Measurements from ENCODE around the gene WDR82. TPM values are rescaled to one million over a fixed set of nuclear protein-coding genes. Genes with fewer than 3 reads are reported as not detected.

The WDR82 gene, protein sequence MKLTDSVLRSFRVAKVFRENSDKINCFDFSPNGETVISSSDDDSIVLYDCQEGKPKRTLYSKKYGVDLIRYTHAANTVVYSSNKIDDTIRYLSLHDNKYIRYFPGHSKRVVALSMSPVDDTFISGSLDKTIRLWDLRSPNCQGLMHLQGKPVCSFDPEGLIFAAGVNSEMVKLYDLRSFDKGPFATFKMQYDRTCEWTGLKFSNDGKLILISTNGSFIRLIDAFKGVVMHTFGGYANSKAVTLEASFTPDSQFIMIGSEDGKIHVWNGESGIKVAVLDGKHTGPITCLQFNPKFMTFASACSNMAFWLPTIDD
- total RNA-seq = 101 and 103 TPM in 2 replicates

GRCh38 chr3:52278510-52279069 is at the start of gene WDR82:
Gene WDR82 (minus strand): TSS chr3:52278649. CDS start chr3:52278361, 288 bp downstream.
- no peaks in the 10 kb centered on the region for H3K27me3 Mint-ChIP-seq (ENCODE audit: low read depth)
- peak; percentile 95 for DNase-seq (ENCODE audit: low spot score)
- peaks cover 57% of the 10 kb centered on the region for H3K4me1 Mint-ChIP-seq (ENCODE audit: low read depth)
- H3K4me3 Mint-ChIP-seq (ENCODE audit: low read depth) = peak within 1 kb of the TSS; percentile 98
- no peaks in the 10 kb centered on the region for H3K9me3 Mint-ChIP-seq
- intact Hi-C loops (cut with micrococcal nuclease) = loop anchor here (1.0 to 10.0 kb wide), 5 partner anchors 9 to 406 kb away; partner anchors contain the start of genes DUSP7, GLYCTK, GNL3 and PBRM1
- peaks cover 52% of the 10 kb centered on the region for H3K36me3 Mint-ChIP-seq (ENCODE audit: low read depth)
- H3K27ac Mint-ChIP-seq = peak within 1 kb of the TSS; percentile 99

DNA sequence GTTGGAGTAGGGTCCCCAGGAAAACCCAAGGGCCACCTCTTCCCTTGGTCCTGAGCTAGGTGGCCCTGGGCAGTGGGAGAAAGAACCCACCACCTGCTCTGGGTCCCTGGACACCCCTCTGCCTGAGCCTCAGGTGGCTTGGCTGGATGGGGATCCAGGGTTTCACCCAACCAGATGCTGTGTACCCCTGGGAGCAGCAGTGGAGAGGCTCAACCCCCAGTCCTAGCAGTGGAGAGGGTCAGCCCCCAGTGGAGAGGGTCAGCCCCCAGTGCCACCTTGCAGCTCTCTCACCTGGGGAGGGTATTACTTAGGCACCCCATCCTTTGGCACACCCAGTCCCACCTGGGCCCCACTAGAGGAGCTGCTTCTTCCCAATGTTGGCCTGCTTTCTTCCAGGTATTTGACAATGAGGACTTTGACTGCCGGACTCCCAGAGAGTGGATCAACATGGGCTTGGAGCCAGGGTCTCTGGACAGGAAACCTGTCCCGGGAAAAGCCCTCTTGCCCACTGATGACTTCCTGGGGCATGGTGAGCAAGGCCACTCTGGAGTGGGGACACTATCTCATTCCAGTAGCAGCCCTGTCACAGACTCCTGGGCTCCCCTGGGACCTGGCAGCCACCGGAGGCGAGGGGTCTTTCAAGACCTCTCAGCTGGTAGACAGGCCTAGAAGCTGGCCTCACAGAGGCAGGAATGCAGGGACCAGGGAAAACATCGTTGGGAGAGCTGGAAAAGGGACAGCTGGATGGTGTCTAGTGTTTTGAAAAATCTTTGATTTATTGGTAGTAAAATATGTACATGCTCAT is 49.2 kb upstream of the WDR82 start:
- Mint-ChIP-seq H3K9me3 (no peaks in the 10 kb centered on the region), H3K27ac (no peak overlapping the region), H3K4me3 (ENCODE audit: low read depth) (no peak overlapping the region), H3K4me1 (ENCODE audit: low read depth) (no peaks in the 10 kb centered on the region), H3K27me3 (ENCODE audit: low read depth) (no peaks in the 10 kb centered on the region), H3K36me3 (ENCODE audit: low read depth) (no peaks in the 10 kb centered on the region)
- intact Hi-C loops (cut with micrococcal nuclease) = no loop called here
- DNase-seq (ENCODE audit: low spot score) = no peak

GRCh38 chr3:52326976-52327375 is 48.5 kb upstream of the WDR82 start:
- Mint-ChIP-seq H3K27me3 (ENCODE audit: low read depth) (no peaks in the 10 kb centered on the region), H3K36me3 (ENCODE audit: low read depth) (no peaks in the 10 kb centered on the region), H3K9me3 (no peaks in the 10 kb centered on the region), H3K27ac (no peak overlapping the region), H3K4me1 (ENCODE audit: low read depth) (no peaks in the 10 kb centered on the region), H3K4me3 (ENCODE audit: low read depth) (no peak overlapping the region)
- intact Hi-C loops (cut with micrococcal nuclease) = no loop called here
- no peak for DNase-seq (ENCODE audit: low spot score)

GRCh38 chr3:52325686-52326085 is 47.2 kb upstream of the WDR82 start:
- no peaks in the 10 kb centered on the region for H3K4me1 Mint-ChIP-seq (ENCODE audit: low read depth)
- H3K27ac Mint-ChIP-seq = no peak overlapping the region

GRCh38 chr3:52324676-52325075 is 46.2 kb upstream of the WDR82 start:
- Mint-ChIP-seq H3K9me3 (no peaks in the 10 kb centered on the region), H3K27ac (no peak overlapping the region), H3K36me3 (ENCODE audit: low read depth) (no peaks in the 10 kb centered on the region), H3K4me1 (ENCODE audit: low read depth) (no peaks in the 10 kb centered on the region), H3K27me3 (ENCODE audit: low read depth) (no peaks in the 10 kb centered on the region), H3K4me3 (ENCODE audit: low read depth) (no peak overlapping the region)
- intact Hi-C loops (cut with micrococcal nuclease) = no loop called here
- DNase-seq (ENCODE audit: low spot score) = no peak

More at GRCh38 chr3:52325686-52326085, 47.2 kb upstream of the WDR82 start:
- Mint-ChIP-seq H3K9me3 (no peaks in the 10 kb centered on the region), H3K27me3 (ENCODE audit: low read depth) (no peaks in the 10 kb centered on the region), H3K36me3 (ENCODE audit: low read depth) (no peaks in the 10 kb centered on the region), H3K4me3 (ENCODE audit: low read depth) (no peak overlapping the region)
- intact Hi-C loops (cut with micrococcal nuclease) = no loop called here
- no peak for DNase-seq (ENCODE audit: low spot score)

GRCh38 chr3:52323526-52324295 is 45.3 kb upstream of the WDR82 start:
- intact Hi-C loops (cut with micrococcal nuclease) = no loop called here
- Mint-ChIP-seq H3K4me1 (ENCODE audit: low read depth) (no peaks in the 10 kb centered on the region), H3K27ac (no peak overlapping the region)

DNA sequence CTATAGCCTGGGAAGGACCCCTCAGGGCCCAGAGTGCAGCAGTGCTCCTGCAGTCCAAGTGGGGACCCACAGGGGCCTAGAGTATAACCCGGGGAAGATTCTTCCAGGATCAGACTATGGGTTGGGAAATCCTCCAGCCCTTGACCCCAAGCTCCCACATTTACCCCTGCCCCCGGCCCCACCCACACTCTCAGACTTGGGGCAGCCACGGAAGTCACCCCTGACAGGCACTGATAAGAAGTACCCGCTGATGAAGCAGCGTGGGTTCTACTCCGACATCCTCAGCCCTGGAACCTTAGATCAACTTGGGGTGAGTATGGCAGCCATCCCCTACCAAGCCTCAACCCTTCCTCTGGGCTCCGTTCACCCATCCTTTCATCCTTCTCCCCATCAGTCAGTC is 44.0 kb upstream of the WDR82 start:
- peaks cover 3% of the 10 kb centered on the region for H3K4me1 Mint-ChIP-seq (ENCODE audit: low read depth)
- H3K4me3 Mint-ChIP-seq (ENCODE audit: low read depth) = no peak overlapping the region
- no peak for DNase-seq (ENCODE audit: low spot score)
- no peaks in the 10 kb centered on the region for H3K36me3 Mint-ChIP-seq (ENCODE audit: low read depth)
- H3K27me3 Mint-ChIP-seq (ENCODE audit: low read depth) = no peaks in the 10 kb centered on the region
- no peaks in the 10 kb centered on the region for H3K9me3 Mint-ChIP-seq
- no peak overlapping the region for H3K27ac Mint-ChIP-seq
- intact Hi-C loops (cut with micrococcal nuclease) = no loop called here

More at GRCh38 chr3:52323526-52324295, 45.3 kb upstream of the WDR82 start:
- Mint-ChIP-seq H3K4me3 (ENCODE audit: low read depth) (no peak overlapping the region), H3K27me3 (ENCODE audit: low read depth) (no peaks in the 10 kb centered on the region), H3K36me3 (ENCODE audit: low read depth) (no peaks in the 10 kb centered on the region), H3K9me3 (no peaks in the 10 kb centered on the region)
- DNase-seq (ENCODE audit: low spot score) = no peak

DNA sequence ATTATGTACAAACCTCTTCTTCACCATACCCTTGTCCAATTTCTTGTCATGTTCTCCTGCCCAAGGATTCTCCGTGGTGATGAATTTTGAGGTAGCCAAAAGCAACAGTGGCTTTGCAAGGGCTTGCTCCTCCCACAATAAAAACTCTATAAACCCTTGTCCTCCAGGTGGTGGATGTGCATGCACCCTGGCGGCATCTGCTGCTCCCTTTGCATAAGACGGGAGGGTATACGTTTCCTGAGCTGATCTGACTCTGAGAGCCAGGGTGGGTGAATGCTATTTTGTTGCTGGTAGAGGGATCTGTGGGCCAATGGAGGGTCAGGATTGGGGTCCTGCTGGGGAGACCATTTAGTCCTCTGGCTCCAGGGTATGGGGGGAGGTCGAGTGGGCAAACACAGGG is 43.0 kb upstream of the WDR82 start:
- no peaks in the 10 kb centered on the region for H3K27me3 Mint-ChIP-seq (ENCODE audit: low read depth)
- H3K27ac Mint-ChIP-seq = no peak overlapping the region
- intact Hi-C loops (cut with micrococcal nuclease) = no loop called here
- H3K4me1 Mint-ChIP-seq (ENCODE audit: low read depth) = peaks cover 6% of the 10 kb centered on the region
- no peak overlapping the region for H3K4me3 Mint-ChIP-seq (ENCODE audit: low read depth)
- no peak for DNase-seq (ENCODE audit: low spot score)
- H3K9me3 Mint-ChIP-seq = no peaks in the 10 kb centered on the region
- H3K36me3 Mint-ChIP-seq (ENCODE audit: low read depth) = no peaks in the 10 kb centered on the region

GRCh38 chr3:52319921-52320595 is 41.6 kb upstream of the WDR82 start:
- no peaks in the 10 kb centered on the region for H3K27me3 Mint-ChIP-seq (ENCODE audit: low read depth)
- H3K36me3 Mint-ChIP-seq (ENCODE audit: low read depth) = no peaks in the 10 kb centered on the region
- H3K9me3 Mint-ChIP-seq = no peaks in the 10 kb centered on the region
- H3K27ac Mint-ChIP-seq = no peak overlapping the region
- intact Hi-C loops (cut with micrococcal nuclease) = no loop called here
- DNase-seq (ENCODE audit: low spot score) = no peak
- H3K4me1 Mint-ChIP-seq (ENCODE audit: low read depth) = peaks cover 6% of the 10 kb centered on the region
- no peak overlapping the region for H3K4me3 Mint-ChIP-seq (ENCODE audit: low read depth)

GRCh38 chr3:52318186-52318816 is 39.9 kb upstream of the WDR82 start:
- peaks cover 19% of the 10 kb centered on the region for H3K4me1 Mint-ChIP-seq (ENCODE audit: low read depth)
- H3K36me3 Mint-ChIP-seq (ENCODE audit: low read depth) = no peaks in the 10 kb centered on the region
- no peak overlapping the region for H3K4me3 Mint-ChIP-seq (ENCODE audit: low read depth)
- DNase-seq (ENCODE audit: low spot score) = no peak
- H3K27ac Mint-ChIP-seq = no peak overlapping the region
- intact Hi-C loops (cut with micrococcal nuclease) = no loop called here
- no peaks in the 10 kb centered on the region for H3K9me3 Mint-ChIP-seq
- no peaks in the 10 kb centered on the region for H3K27me3 Mint-ChIP-seq (ENCODE audit: low read depth)

DNA sequence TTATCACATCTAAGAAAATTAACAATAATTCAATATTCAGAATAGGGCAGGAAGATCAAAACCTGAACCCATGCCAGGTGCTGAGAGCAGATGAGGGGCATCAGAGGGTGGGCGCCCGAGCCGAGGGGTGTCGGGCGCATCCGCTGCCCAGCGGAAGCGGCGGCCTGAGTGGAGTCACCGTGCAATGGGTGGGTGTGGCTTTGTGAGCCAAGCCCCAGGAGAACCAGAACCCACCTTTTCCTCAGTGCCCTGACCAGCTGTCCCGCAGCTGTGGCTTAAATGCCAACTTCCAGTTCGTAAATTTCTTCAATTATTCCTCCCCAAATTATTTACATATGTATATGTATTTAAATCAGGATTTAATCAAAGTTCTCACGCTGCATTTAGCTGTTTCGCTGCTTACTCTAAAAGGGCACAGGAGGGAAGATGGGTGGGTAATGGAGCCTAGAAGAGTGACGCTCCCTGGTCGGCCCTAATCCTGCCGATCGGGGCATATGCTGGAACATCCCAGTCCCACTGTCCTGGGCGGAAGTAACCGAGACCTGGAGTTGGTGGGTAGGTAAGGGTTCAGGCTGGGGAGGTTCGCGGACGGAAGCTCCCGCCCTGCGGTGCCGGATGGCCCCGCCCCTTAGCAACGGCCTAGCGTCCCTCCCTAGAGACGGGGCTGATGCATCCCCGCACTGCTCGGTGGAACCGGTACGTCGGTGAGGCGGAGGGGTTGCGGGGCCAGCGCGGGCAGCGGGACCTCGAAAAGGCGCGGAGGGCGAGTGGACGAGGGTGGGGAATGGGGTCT is 39.0 kb upstream of the WDR82 start:
- no peak overlapping the region for H3K27ac Mint-ChIP-seq
- no peaks in the 10 kb centered on the region for H3K9me3 Mint-ChIP-seq
- H3K4me1 Mint-ChIP-seq (ENCODE audit: low read depth) = peaks cover 21% of the 10 kb centered on the region
- intact Hi-C loops (cut with micrococcal nuclease) = no loop called here
- DNase-seq (ENCODE audit: low spot score) = peak; percentile 67
- H3K27me3 Mint-ChIP-seq (ENCODE audit: low read depth) = no peaks in the 10 kb centered on the region
- peak overlapping the region; percentile 39 for H3K4me3 Mint-ChIP-seq (ENCODE audit: low read depth)
- no peaks in the 10 kb centered on the region for H3K36me3 Mint-ChIP-seq (ENCODE audit: low read depth)

All from activated T-helper 2 cell treated with anti-CD3 and anti-CD28 coated beads, Interferon-gamma antibody, Interleukin-2, Interleukin-4, amounts not matched to agents 10 μg/mL and 5 μg/mL and 100 μg/mL, durations not matched to agents 14 hours and 24 hours and 36 hours (primary cell).